Keratinocyte (primary cell): ENCODE results near the gene MSI2.

Source experiments
- EZH2 ChIP-seq: IDR thresholded peaks from one replicate; pipeline ENCODE4 v1.6.1; 2012; ENCODE audit warnings: inconsistent platforms, mild to moderate bottlenecking, low read length, moderate library complexity
- TF ChIP-seq, protein P1 (sequence below), 3 experiments: IDR thresholded peaks in 1 of 3; conservative IDR thresholded peaks in 1 of 3; optimal IDR thresholded peaks in 1 of 3; 2 replicates in 2 of 3; 3 replicates in 1 of 3; pipeline versions ENCODE3 to v1.5.1; 2011; ENCODE audit warnings: low read length in 3 of 3, mild to moderate bottlenecking in 3 of 3, moderate library complexity in 2 of 3, control low read depth in 1 of 3, inconsistent platforms in 1 of 3; ENCODE audit not compliant: insufficient read depth in 2 of 3; ENCODE audit errors: extremely low read depth in 1 of 3

GRCh38 chr17:57493625-57494024, 237.3 kb downstream of the MSI2 start:
- TF ChIP-seq, protein P1, sequence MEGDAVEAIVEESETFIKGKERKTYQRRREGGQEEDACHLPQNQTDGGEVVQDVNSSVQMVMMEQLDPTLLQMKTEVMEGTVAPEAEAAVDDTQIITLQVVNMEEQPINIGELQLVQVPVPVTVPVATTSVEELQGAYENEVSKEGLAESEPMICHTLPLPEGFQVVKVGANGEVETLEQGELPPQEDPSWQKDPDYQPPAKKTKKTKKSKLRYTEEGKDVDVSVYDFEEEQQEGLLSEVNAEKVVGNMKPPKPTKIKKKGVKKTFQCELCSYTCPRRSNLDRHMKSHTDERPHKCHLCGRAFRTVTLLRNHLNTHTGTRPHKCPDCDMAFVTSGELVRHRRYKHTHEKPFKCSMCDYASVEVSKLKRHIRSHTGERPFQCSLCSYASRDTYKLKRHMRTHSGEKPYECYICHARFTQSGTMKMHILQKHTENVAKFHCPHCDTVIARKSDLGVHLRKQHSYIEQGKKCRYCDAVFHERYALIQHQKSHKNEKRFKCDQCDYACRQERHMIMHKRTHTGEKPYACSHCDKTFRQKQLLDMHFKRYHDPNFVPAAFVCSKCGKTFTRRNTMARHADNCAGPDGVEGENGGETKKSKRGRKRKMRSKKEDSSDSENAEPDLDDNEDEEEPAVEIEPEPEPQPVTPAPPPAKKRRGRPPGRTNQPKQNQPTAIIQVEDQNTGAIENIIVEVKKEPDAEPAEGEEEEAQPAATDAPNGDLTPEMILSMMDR (optimal IDR thresholded peaks at IDR 0.05 in 1 of 3, IDR thresholded peaks at IDR 0.05 in 1 of 3, conservative IDR thresholded peaks at IDR 0.05 in 1 of 3; ENCODE audit: extremely low read depth in 1 of 3, insufficient read depth in 2 of 3, low read length in 3 of 3) = no peak
- TF ChIP-seq EZH2 = no peak
